Heart right ventricle (tissue), 16 donors: ENCODE data around the gene MYO5B. TPM values are rescaled to one million over a fixed set of nuclear protein-coding genes. Genes with fewer than 3 reads are reported as not detected.

ENCODE experiments used
- ATAC-seq, 8 donors: fragments of 200-7000 bp; cut with Tn5 transposase; one replicate each; pipeline ENCODE4 v1.9.1; 2020; ENCODE audit warnings: mild to moderate bottlenecking in 8 of 8, moderate library complexity in 8 of 8, moderate number of reproducible peaks in 1 of 8
- DNase-seq, 2 donors: peaks; one replicate each; pipeline ENCODE4 v3.0.0-alpha.2; 2020
- H3K27ac ChIP-seq, 10 donors: fragments of 200-600 bp; sonication (generic) in 2 of 10; one replicate each; pipeline versions ENCODE4 v1.5.0 to v1.8.0; 2020 to 2022; ENCODE audit warnings: mild to moderate bottlenecking in 3 of 10
- H3K27me3 ChIP-seq, 7 donors: fragments of 200-600 bp; one replicate each; pipeline ENCODE4 v1.8.0; 2021 to 2022; ENCODE audit warnings: mild to moderate bottlenecking in 2 of 7
- H3K36me3 ChIP-seq, 9 donors: fragments of 200-600 bp; sonication (generic) in 1 of 9; one replicate each; pipeline versions ENCODE4 v1.5.0 to v1.8.0; 2020 to 2022; ENCODE audit warnings: mild to moderate bottlenecking in 2 of 9
- H3K4me1 ChIP-seq, 9 donors: fragments of 200-600 bp; sonication (generic) in 1 of 9; one replicate each; pipeline versions ENCODE4 v1.5.0 to v1.8.0; 2020 to 2022; ENCODE audit warnings: mild to moderate bottlenecking in 4 of 9
- H3K4me3 ChIP-seq, 10 donors: fragments of 200-600 bp; sonication (generic) in 2 of 10; one replicate each; pipeline versions ENCODE4 v1.5.0 to v1.8.0; 2020 to 2022; ENCODE audit warnings: mild to moderate bottlenecking in 7 of 10, moderate library complexity in 2 of 10
- H3K9me3 ChIP-seq, 11 donors: fragments of 200-600 bp in 10 of 11; sonication (generic) in 2 of 11; one replicate each; pipeline versions ENCODE4 v1.5.0 to v1.8.0; 2013 to 2022; ENCODE audit warnings: mild to moderate bottlenecking in 2 of 11, control low read depth in 1 of 11, moderate library complexity in 1 of 11
- CTCF ChIP-seq, 9 donors: fragments of 200-600 bp; sonication (generic) in 2 of 9; IDR thresholded peaks; one replicate each; pipeline versions ENCODE4 v1.5.0 to v1.8.0; 2021 to 2022; ENCODE audit warnings: antibody characterized with exemption in 9 of 9, mild to moderate bottlenecking in 5 of 9, moderate library complexity in 1 of 9
- WGBS, 2 donors: extraction: QIAGEN DNeasy Blood & Tissue Kit; methylation state at CpG; one replicate each; pipeline ENCODE4 v1.1.7; 2013; ENCODE audit warnings: inconsistent platforms in 1 of 2; 5-methylcytosine and 5-hydroxymethylcytosine counted together
- intact Hi-C, 10 donors: fragments of 100-400 bp; cut with DNase I; formaldehyde crosslinking; loops; one replicate each; pipeline versions ENCODE4 v1.11.1 to v1.14.2; 2022
- polyA plus RNA-seq, 2 donors: library from polyadenylated mRNA; stranded (reverse); fragments of 200-250 nt; gene quantifications; one replicate each; pipeline ENCODE4 v1.2.3, GENCODE V29; 2013
- total RNA-seq, 10 donors: library from RNA; stranded (reverse); fragmentation: NEBNext Ultra II Directional in 3 of 10; extraction: Animal tissue kit (Norgen Biotek cat#: 25700) in 3 of 10; gene quantifications; one replicate each; pipeline versions ENCODE4 v1.2.1 to v1.2.4, GENCODE V29; 2021 to 2023
- donor health status: Arrhythmogenic right ventricular cardiomyopathy.
- donor health status: ischemic (EF 13 %, LVEDD 7.1; RV severe dilation, severe dysfunction).
- donor health status: healthy with polysubstance abuse.
- donor health status: DM: no; HTN: yes; CAD: no.
- donor health status: DM: no; HTN: no; CAD: no.
- donor health status: ischemic (EF 25% LVEDD 6.9; RV normal size, moderate dysfunction).
- donor health status: ischemic (EF 25% LVEDD 5.7; RV mildly dilated, moderate dysfunction).
- donor health status: healthy.
- donor health status: DM: yes; HTN: yes; CAD: no.
- donor health status: Ischemic cardiomyopathy.
- donor health status: ischemic (EF 35%, LVEDD 5.7; RV mildly dilated, moderate dysfunction).
- donor health status: nonischemic (EF 11% LVEDD 7.7; RV severe dilation, severe dysfunction).
- donor health status: DM: yes; HTN: yes; CAD: no.
- donor health status: PGD.
- donor health status: ischemic (EF 29% LVEDD 5.4; RV normal size, mild dysfunction).
- donor health status: nonischemic (EF 23%, LVEDD 6.1; RV moderate dilation, normal function).

The MYO5B gene
- total and polyA plus RNA-seq, 12 donors: 0.20 to 3.7 (median 0.93) TPM

GRCh38 chr18:50044402-50044801 is 150.5 kb downstream of the MYO5B start:
- ATAC-seq (no peak), DNase-seq (no peak)
- intact Hi-C loops: no loop called here
- Histone ChIP-seq H3K4me3 (no peak overlapping the region), H3K27me3 (peaks cover 0 to 31% (median 24%) of the 10 kb centered on the region in 7 donors), H3K4me1 (no peaks in the 10 kb centered on the region), H3K9me3 (no peaks in the 10 kb centered on the region), H3K27ac (no peak overlapping the region), H3K36me3 (no peaks in the 10 kb centered on the region)
- 62 to 63% methylated on average over 3 of the region's 3 CpGs for WGBS, 2 donors
- TF ChIP-seq CTCF (IDR thresholded peaks at IDR 0.05): no peak

GRCh38 chr18:50042611-50043010 is 152.3 kb downstream of the MYO5B start:
- WGBS, 2 donors: 47 to 51% methylated on average over 5 of the region's 5 CpGs
- TF ChIP-seq CTCF (IDR thresholded peaks at IDR 0.05): no peak
- ATAC-seq: no peak
- H3K4me1 ChIP-seq: no peaks in the 10 kb centered on the region
- no peak overlapping the region for H3K4me3 ChIP-seq
- no peak overlapping the region for H3K27ac ChIP-seq
- no peaks in the 10 kb centered on the region for H3K9me3 ChIP-seq
- H3K27me3 ChIP-seq: peaks cover 0 to 31% (median 24%) of the 10 kb centered on the region in 7 donors
- H3K36me3 ChIP-seq: no peaks in the 10 kb centered on the region
- no peak for DNase-seq
- intact Hi-C loops: no loop called here

GRCh38 chr18:50039746-50040145 is 155.2 kb downstream of the MYO5B start:
- no peaks in the 10 kb centered on the region for H3K36me3 ChIP-seq
- 79 to 84% methylated on average over 5 of the region's 5 CpGs for WGBS, 2 donors
- TF ChIP-seq CTCF (IDR thresholded peaks at IDR 0.05): no peak
- no peak overlapping the region for H3K27ac ChIP-seq
- no peaks in the 10 kb centered on the region for H3K4me1 ChIP-seq
- intact Hi-C loops: no loop called here
- H3K27me3 ChIP-seq: peaks cover 0 to 35% (median 26%) of the 10 kb centered on the region in 7 donors
- ATAC-seq (no peak), DNase-seq (no peak)
- H3K9me3 ChIP-seq: no peaks in the 10 kb centered on the region
- H3K4me3 ChIP-seq: no peak overlapping the region

GRCh38 chr18:50038448-50038847 is 156.5 kb downstream of the MYO5B start:
- no peaks in the 10 kb centered on the region for H3K4me1 ChIP-seq
- no peak for TF ChIP-seq CTCF (IDR thresholded peaks at IDR 0.05)
- intact Hi-C loops: no loop called here
- H3K4me3 ChIP-seq: no peak overlapping the region
- WGBS, 2 donors: 42 to 59% methylated on average over 5 of the region's 5 CpGs
- H3K27ac ChIP-seq: no peak overlapping the region
- no peak for DNase-seq
- no peaks in the 10 kb centered on the region for H3K36me3 ChIP-seq
- peaks cover 0 to 37% (median 26%) of the 10 kb centered on the region in 7 donors for H3K27me3 ChIP-seq
- no peaks in the 10 kb centered on the region for H3K9me3 ChIP-seq
- ATAC-seq: no peak
